ENCODE data around the gene SYNDIG1. TPM values are rescaled to one million over a fixed set of nuclear protein-coding genes. Genes with fewer than 3 reads are reported as not detected.

Gene SYNDIG1
- total RNA-seq, 1 donor from 2014 or later = not detected

- Histone ChIP-seq H3K4me3 (ENCODE audit: low read depth, low read length) (no peak overlapping the region), H3K27me3 (ENCODE audit: control insufficient read depth, insufficient read depth, low read length) (no peaks in the 10 kb centered on the region), H3K36me3 (ENCODE audit: control insufficient read depth, insufficient read depth, low read length) (no peaks in the 10 kb centered on the region)
- FAIRE-seq (no peak), DNase-seq (ENCODE audit: low read depth) (no peak)
- TF ChIP-seq CTCF (IDR thresholded peaks at IDR 0.05; ENCODE audit: insufficient read depth, low read length, severe bottlenecking) = no peak
Observed at GRCh38 chr20:24697411-24697810, 228.0 kb downstream of the SYNDIG1 start.

DNA sequence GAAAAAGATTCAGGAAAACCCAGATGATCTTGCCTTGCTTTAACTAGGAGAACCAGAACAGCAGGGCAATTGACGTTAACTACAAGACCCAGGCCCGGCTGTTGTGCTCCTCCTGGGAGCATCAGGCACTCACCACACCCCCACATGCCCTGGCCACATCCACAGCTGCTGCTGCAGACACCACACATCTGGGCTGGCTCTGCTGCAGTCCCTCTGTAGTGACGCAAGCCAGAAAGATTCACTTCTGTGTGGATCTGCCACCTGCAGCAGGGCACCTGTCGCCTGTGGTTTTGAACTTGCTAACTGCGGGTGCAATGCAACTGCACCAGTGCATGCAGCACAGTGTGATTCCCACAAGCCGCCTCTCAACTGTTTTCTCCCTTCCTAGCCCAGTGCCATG is 228.8 kb downstream of the SYNDIG1 start:
- Histone ChIP-seq H3K4me3 (ENCODE audit: low read depth, low read length) (no peak overlapping the region), H3K36me3 (ENCODE audit: control insufficient read depth, insufficient read depth, low read length) (no peaks in the 10 kb centered on the region), H3K27me3 (ENCODE audit: control insufficient read depth, insufficient read depth, low read length) (no peaks in the 10 kb centered on the region)
- no peak for FAIRE-seq
- DNase-seq (ENCODE audit: low read depth) = no peak
- TF ChIP-seq CTCF (IDR thresholded peaks at IDR 0.05; ENCODE audit: insufficient read depth, low read length, severe bottlenecking) = no peak

DNA sequence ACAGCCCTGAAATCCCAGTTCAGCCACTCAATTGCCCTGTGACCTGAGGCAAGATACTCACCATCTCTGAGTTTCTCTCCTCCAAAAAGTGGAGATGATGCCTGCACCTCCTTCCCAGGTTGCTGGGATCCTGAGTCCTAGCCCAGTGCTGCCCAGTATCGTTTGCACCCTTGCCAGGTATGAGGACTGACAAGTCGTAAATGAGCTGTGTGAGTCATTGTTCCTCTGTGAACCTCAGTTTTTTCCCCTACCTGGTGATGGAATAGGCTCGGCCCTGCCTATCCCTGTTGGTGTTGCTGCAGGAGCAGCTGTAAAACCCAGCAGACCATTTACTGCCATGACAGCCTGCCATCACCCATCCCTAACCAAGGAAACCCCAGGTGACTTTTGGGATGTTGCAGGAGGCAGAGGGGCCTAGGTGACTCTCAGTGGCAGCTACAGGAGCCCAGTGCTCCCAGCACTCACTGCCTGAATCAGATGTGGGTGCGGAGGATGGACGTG is 229.3 kb downstream of the SYNDIG1 start:
- no peak for TF ChIP-seq CTCF (IDR thresholded peaks at IDR 0.05; ENCODE audit: insufficient read depth, low read length, severe bottlenecking)
- H3K27me3 ChIP-seq (ENCODE audit: control insufficient read depth, insufficient read depth, low read length) = no peaks in the 10 kb centered on the region
- DNase-seq (ENCODE audit: low read depth) (peak; percentile 40), FAIRE-seq (no peak)
- H3K36me3 ChIP-seq (ENCODE audit: control insufficient read depth, insufficient read depth, low read length) = no peaks in the 10 kb centered on the region
- H3K4me3 ChIP-seq (ENCODE audit: low read depth, low read length) = no peak overlapping the region

DNA sequence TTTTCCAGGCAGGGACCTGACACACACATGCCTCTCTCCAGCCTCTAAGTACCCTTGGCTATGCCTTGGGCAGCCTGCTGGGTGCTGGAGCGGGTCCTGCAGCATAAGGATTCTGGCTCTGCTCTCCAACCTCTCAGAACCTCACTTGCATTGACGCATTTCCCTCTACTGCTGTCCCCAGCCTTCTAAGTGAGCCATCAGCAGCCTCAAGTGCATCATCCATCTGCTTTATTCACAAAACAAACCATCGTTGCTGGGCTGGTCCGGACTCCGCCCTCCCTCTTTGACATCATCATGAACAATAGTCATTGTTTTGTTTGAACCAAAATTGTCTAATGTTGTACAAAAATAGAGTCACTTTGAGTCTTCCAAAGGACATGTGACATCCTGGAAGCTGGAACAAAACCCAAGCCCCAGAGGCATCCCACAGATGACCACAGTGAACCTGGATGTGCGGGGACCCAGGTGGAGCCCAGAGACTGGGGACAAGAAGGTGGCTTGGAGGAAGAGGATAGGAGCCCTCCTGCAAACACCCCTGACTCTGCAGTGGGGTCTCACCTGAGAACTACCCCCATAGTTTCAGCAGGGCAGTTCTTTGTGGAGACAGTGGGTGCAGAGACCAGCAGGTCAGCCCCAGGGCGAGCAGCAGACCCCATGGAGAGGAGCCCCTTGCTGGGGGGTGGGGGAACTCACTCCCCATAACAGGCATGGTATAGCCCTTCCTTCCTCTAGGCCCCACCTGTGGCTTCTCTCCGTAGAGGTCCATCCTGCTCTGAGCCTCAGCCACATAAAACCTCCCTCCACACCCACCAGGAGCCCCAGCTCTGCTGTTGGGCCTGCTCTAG is 230.1 kb downstream of the SYNDIG1 start:
- Histone ChIP-seq H3K4me3 (ENCODE audit: low read depth, low read length) (no peak overlapping the region), H3K27me3 (ENCODE audit: control insufficient read depth, insufficient read depth, low read length) (no peaks in the 10 kb centered on the region), H3K36me3 (ENCODE audit: control insufficient read depth, insufficient read depth, low read length) (no peaks in the 10 kb centered on the region)
- FAIRE-seq (no peak), DNase-seq (ENCODE audit: low read depth) (no peak)
- TF ChIP-seq CTCF (IDR thresholded peaks at IDR 0.05; ENCODE audit: insufficient read depth, low read length, severe bottlenecking) = no peak

DNA sequence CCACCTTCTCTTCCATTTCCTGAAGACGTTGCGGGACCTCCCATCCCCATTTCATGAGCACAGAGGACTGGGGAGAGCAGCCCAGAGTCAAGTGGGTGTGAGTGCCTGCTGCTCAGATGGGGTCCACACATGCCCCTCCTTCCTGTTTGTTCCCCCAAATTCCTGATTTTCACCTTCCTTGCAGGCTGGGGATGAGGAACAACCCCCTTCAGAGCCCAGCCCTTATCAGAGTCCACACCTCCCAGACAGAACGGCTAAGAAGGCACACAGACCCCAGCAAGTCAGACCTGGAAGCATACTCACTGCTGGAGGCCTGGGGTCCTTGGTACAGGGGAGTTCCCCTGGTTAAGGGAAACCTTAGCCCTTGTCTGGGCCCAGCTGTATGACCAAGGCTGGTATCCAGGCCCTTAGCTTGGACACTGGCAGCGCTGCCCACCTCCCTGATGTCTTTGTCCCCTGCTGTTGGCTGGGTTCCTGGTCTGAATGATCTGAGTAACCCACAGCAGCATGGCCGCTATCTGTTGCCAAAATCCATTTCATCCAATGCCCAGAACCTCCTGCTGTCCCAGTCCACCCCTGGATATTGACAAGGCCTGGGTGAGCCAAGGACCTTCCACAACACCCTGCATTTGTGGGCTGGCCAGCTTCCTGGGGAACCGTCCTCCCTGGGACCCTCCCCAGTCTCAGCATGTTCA is 230.9 kb downstream of the SYNDIG1 start:
- Histone ChIP-seq H3K36me3 (ENCODE audit: control insufficient read depth, insufficient read depth, low read length) (no peaks in the 10 kb centered on the region), H3K27me3 (ENCODE audit: control insufficient read depth, insufficient read depth, low read length) (no peaks in the 10 kb centered on the region), H3K4me3 (ENCODE audit: low read depth, low read length) (no peak overlapping the region)
- FAIRE-seq (no peak), DNase-seq (ENCODE audit: low read depth) (no peak)
- no peak for TF ChIP-seq CTCF (IDR thresholded peaks at IDR 0.05; ENCODE audit: insufficient read depth, low read length, severe bottlenecking)
